NCI-H2227 (cell line): Measurements from ENCODE around the gene HARBI1.
"Not testable (repeated sequence)": the region's sequence is repeated elsewhere in the genome, so short reads cannot be mapped to it uniquely, and the experiment has no call there.

ENCODE experiments used
- DNase-seq: peaks from one replicate; lab custom pipeline; 2025; ENCODE audit not compliant: unreplicated experiment; lab: John Stamatoyannopoulos, UW

Gene HARBI1

DNA sequence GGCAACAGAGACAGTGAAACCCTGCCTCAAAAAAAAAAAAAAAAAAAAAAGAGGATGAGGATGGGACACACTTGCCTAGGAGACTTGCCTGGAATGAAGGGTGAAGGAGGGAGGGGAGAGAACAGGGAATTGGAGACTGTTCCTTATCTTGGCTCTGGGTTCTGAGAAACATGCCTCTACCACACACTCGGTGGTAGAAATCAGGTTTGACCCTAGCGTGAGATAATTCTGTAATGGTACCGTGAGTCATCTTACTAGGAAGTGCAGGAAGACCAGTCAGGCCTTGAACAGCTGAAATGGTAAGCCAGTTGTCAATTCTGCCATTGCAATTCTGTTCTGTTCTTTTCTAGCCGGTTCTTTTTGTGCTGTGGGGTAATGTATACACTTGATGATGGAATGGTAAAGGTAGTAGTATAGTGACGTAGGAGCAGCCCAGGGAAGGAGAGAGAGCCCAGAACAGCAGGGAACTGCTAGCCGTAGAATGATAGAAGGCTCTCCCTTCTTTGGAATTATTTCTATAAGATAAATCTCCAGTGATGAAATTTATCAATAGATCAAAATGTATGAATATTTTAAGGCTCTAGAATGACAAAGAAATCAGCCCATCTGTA lies 19.3 kb downstream of the HARBI1 start:
- DNase-seq = no peak

DNA sequence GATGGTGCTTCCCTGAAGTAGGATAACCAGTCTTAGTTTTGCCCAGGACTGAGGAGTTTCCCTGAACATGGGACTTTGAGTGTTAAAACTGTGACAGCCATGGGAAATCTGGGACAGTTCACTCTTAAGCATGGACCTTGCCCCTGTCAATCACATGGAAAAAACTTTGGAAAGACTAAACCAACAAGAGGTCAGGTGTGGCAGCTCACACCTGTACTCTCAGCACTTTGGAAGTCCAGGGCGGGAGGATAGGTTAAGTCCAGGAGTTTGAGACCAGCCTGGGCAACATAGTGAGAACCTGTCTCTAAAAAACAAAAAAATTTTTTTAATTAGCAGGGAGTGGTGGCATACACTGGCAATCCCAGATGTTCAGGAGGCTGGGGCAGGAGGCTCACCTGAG lies 19.9 kb downstream of the HARBI1 start:
- no peak for DNase-seq

DNA sequence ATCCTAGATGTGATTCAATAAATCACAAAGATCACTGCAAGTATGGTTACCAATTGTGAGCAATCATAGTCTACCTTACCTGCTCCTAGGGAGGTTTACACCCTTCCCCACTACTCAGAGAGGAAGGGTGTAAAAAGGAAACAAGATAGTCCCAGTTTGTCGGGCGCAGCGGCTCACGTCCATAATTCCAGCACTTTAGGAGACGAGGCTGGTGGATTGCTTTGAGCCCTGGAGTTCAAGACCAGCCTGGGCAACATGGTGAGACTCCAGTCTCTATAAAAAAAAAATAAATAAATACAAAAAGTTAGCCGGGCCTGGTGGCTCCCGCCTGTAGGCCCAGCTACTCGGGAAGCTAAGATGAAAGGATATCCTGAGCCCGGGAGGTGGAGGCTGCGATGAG lies 22.2 kb downstream of the HARBI1 start:
- no peak for DNase-seq

DNA sequence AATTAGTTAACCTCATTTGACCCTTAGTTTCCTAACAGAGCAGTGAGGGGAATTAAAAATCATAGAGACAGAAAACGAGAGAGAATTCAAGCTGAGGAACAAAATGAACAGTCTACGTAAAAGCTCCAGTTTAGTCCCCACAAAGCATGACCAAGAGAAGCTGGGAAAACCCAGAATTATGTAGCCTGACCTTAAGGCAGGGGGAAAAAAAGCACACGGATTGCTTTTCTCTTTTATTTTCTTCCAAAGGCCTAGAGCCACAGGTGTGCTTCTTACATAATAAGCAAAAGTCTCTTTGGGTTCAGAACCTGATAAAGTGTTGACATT lies 22.7 kb downstream of the HARBI1 start:
- DNase-seq = no peak

DNA sequence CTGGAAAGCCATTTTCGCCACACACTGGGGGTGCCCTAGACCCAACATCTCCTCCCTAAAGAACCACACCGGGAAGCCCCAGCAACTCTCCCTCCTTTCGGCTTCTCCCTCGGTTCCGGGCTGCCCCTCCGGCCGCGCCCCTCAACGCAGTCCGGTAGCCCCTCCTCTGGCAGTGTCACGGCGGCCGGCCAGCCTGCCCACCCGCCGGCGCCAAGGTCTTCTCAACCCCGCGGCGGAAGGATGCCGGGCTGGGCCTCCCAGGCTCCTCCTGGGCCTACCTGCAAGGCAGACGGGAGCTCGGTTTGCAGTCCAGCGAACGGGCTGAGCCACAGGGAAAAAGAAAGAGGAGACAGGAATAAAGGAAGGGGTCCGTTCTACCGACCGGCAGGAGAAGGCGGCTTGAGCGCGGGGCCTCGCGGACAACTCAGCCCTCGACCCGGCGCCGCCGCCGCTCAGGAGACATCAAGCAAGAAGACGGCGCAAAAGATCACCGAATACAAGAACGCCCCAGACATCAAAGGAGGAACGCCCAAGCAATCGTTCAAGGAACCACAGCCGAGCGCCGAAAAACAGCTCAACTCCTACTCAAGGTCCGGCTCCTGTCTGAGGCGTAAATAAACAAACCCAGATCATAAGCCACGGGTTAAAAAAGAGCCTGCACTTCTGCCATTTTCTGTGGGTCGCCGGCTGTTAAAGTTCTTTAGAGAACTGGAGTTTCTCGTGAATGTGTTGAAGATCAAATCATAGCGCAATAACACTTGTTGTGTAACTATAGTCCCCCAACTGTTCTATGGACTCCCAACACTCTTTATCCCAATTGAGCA lies 23.3 kb downstream of the HARBI1 start, which contains the start of gene AMBRA1:
Gene AMBRA1 (minus strand): TSS at position 474 of the 824 bp plus-strand sequence. CDS start 45,643 bp downstream, outside the sequence.
- peak; percentile 91 for DNase-seq

DNA sequence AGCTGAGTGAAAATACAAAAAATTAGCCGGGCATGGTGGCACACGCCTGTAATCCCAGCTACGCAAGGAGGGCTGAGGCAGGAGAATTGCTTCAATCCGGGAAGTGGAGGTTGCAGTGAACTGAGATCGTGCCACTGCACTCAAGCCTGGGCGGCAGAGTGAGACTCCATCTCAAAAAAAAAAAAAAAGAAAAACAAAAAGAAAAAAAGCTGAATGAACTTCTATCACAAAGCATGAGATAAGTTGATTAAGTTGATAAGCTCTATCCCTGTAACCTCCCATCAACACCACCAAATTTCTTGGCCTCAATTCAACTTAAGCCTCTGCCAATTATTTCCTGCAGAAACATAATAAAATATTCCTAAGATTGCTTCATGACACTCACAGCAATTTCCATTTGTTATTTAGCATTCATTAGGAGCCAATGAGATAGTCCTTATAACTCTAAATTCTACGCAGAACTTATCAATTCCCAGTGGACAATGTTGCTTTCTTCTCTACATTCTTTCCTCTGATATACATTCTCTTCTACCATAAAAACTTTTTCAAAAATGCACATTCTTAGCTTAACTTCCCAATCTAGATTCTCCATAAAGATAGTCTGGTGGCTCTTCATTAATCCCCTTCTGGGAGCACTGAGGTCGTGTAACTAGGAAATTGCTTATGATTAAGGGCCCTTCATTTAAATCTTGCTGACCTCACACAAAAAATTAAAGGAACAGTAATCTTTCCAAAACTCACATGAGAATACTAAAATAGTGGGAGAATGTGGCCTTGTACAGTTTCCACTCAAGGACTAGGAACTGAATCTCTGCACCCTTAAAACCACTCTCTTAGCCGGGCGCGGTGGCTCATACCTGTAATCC lies 26.1 kb downstream of the HARBI1 start:
- DNase-seq = no peak

DNA sequence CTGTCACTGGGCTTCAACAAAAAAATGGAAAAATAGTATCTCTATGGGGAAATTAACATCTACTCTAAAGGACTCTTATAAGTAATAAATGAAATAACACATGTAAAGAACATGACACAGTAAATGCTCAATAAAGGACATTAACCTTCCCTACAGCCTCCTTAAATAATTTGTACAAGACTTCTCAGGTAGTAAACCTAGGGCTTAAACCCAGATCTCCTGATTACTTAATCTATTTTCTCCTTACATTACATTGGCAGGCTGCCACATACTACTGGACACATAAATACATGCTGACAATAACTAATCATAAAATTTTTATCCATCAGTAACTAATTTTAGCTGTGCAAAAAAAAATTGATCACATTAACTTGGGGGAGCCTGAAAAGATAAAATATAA lies 28.1 kb downstream of the HARBI1 start:
- DNase-seq = no peak

DNA sequence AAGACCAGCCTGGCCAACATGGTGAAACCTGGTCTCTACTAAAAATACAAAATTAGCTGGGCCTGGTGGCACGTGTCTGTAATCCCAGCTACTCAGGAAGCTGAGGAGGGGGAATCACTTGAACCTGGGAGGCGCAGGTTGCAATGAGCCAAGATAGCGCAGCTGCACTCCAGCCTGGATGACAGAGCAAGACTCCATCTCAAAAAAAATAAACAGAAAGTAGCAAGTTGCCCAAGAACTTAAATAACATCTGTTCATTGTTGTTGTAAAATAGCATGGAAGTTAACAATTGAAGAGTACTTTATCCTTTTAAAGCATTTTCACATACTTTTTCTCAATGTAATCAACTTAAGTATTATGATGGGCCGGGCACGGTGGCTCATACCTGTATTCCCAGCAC lies 28.9 kb downstream of the HARBI1 start:
- no peak for DNase-seq

DNA sequence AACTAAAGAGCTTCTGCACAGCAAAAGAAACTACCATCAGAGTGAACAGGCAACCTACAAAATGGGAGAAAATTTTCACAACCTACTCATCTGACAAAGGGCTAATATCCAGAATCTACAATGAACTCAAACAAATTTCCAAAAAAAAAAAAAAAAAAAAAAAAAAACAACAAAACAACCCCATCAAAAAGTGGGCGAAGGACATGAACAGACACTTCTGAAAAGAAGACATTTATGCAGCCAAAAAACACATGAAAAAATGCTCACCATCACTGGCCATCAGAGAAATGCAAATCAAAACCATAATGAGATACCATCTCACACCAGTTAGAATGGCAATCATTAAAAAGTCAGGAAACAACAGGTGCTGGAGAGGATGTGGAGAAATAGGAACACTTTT lies 33.5 kb downstream of the HARBI1 start:
- not testable (repeated sequence) for DNase-seq

DNA sequence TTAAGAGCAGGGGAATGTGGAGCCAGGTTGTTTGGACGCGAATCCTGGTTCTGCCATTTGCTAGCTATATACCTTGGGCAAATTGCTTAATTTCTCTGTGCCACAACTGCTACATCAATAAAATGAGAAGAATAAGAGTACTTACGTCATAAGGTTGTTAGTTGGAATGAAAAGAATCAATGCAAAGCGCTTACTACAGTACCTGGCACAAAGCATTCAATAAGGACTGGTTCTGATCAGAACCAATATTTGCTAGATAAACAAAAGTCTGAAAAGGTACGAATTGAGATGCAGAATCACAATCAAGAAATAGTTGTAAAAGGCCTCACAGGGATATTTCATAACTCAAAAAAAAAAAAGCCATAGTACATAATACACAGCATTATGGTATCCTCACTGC lies 34.4 kb downstream of the HARBI1 start:
- DNase-seq = no peak

DNA sequence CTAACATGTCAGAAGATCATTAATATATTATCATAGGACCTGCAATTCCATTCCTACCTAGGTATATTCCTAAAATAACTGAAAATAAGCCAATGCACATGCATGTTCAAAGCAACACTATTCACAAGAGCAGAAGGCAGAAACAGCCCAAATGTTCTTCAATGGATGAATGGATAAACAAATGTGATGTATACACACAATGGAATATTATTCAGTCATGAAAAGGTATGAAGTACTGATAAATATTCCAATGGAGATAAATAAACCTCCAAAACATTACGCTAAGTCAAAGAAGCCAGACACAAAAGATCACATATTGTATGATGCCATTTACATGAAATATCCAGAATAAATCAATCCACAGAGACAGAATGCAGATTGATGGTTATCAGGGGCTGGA lies 40.0 kb downstream of the HARBI1 start:
- no peak for DNase-seq

DNA sequence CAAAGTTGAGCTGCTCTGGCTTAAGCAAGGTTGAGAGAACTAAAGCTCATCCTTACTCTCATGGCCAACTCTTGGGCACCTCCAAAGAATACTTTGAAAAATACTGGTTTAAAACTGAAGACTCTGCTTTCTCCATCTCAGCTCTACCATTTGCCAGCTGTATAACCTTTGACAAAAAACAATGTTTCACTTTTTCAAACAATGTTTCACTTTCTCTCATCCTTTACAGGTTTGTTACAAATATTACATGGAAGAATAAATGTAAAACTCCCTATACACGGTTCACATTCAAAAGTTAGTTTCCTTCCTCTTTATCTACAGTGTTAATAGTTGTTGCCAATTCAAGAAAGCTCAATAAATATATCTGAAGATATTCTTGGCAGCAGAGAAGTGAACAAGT lies 42.4 kb downstream of the HARBI1 start:
- DNase-seq = no peak

DNA sequence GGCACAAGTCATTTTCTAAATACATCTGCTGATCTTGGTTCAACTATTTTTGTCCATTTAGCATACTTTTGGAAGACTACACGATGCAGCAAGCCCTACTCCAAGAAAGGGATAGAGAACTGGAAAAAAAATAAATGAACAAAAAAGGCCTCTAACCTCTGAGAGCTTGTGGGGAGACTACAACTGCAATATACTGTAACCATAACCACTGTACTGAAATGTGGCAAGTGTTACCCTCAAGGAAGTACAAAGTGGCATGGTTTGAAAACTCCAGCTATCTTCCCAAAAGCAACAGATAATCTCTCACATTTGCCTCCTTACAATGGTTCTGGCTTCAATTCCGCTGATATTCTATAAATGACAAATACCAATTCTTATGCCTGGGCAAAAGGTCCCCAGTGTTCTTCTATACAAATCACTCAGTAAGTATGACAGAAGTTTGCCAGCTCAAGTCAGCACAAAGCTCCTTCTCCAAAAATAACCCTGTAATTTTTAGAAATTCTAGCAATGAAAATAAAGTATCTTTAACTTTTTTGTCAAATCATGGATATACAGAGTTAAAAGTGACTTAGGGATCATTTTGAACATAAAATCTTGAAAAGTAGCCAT lies 46.1 kb downstream of the HARBI1 start:
- DNase-seq = no peak

DNA sequence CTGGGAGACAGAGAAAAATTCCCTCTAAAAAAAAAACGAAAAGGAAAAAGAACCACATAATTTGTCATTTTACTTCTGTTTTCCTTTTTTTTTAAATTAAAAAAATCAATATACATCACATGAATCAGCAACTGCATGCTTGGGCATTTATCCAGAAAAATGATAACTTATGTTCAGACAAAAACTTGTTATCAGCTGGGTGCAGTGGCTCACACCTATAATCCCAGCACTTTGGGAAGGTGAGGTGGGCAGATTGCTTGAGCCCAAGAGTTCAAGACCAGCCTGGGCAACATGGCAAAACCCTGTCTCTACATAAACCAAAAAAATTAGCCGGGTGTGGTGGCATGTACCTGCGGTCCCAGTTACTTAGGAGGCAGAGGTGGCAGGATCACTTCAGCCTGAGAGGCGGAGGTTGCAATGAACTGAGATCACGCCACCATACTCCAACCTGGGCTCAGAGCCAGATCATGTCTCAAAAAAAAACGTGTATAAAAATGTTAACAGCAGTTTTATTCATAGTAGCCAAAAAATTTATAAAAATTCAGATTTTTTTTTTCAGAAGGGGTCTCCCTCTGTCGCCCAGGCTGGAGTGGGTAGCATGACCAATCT lies 51.7 kb downstream of the HARBI1 start:
- no peak for DNase-seq

DNA sequence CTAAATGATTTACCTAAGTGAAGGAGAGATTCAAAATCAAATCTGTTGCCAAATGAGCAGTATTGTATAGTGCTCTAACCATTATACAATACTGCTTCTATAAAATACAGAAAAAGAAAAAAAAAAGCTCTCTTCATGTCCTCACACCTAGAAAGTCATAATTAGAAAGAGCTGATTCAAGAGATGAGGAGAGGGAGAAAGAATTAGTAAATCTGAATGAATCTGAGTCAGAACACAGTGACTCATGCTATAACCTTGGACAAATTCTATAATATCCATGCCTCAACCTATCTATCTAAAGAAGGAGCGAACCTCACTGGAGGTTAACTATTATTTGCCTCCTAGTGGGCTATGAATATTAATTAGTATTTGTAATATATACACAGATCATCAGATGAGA lies 52.6 kb downstream of the HARBI1 start:
- DNase-seq = no peak

DNA sequence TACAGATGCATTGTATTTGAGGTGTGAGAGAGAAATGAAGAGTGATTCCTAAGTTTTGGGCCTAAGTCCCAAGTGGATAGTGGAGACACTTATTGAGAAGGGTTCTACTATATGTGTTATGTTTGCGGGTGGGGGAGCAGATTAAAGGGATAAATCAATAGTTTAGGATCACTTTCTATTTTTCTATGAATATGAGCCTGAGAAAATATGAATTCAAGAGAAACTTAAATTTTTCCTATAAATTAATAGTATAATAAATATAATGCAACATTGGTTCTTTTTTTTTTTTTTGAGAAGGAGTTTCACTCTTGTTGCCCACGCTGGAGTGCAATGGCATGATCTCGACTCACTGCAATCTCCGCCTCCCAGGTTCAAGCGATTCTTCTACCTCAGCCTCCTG lies 54.5 kb downstream of the HARBI1 start:
- DNase-seq = no peak

DNA sequence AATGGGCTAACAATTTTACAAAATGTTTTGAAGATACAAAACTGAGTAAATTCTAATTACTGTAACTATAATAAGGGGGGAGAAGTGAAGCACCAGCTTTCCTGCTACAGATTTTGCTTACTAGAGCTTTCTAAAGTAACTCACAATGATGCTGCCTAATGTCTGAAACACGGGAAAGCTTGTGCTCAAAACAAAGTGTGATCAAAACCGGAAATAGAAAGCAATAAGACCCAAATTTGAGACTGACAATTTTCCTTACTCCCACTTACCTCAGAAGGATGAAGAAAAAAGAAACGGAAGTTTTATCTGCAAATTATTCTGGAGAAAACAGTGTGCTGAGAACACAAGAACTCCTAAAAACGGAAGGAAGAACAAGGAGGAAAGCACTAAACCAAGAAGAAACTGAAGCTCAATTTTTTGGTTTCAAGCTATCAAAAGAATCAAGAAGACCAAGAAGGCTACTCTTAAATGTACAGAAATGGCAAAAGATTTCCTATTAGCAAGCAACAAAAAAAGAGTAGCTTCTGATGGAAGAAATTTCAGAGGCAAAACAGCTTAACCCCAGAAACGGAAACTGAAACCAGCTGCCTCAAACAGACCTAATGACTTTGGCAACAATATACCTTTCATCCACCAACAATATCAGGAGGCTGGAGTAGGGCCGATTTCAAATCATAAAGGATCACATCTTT lies 56.6 kb downstream of the HARBI1 start:
- no peak for DNase-seq

DNA sequence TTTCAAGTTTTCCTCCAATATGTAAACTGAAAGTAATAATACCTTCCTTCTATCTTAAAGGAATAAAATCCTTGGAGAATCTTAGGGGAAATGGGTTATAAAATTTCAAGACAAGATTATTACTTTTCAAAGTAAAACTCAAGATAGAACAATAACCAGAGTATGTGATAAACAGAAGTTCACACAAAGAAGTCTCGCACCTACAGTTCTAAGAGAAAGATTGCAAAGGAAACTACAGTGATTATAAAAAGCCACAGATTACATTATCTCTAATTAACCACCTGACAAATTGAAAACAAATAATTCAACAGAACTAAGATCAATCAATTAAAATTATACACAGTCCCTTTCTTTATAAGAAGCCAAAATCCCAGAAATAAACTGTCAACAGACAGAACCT lies 57.2 kb downstream of the HARBI1 start:
- no peak for DNase-seq

DNA sequence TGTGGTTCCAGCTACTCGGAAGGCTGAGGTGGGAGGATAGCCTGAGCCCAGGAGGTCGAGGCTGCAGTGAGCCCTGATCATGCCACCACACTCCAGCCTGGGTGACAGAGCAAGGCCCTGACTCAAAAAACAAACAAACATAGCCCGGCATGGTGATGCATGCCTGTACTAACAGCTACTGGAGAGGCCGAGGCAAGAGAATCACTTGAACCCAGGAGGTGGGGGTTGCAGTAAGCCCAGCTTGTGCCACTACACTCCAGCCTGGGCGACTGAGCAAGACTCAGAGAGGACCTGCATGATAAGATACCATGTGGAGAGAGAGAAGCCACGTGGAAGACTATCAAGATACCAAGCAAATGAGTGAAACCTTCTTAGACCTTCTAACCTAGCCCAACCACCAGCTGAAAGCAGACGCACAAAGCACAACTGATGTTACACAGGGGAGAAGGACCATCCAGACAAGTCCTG lies 59.3 kb downstream of the HARBI1 start:
- DNase-seq = no peak
